Medulla oblongata (tissue), 1 donor: Measurements from ENCODE around the gene ELFN1.

Experiments
- DNase-seq: peaks from one replicate; pipeline ENCODE4 v3.0.0-alpha.2; 2015; ENCODE audit errors: extremely low spot score

ELFN1 gene

DNA sequence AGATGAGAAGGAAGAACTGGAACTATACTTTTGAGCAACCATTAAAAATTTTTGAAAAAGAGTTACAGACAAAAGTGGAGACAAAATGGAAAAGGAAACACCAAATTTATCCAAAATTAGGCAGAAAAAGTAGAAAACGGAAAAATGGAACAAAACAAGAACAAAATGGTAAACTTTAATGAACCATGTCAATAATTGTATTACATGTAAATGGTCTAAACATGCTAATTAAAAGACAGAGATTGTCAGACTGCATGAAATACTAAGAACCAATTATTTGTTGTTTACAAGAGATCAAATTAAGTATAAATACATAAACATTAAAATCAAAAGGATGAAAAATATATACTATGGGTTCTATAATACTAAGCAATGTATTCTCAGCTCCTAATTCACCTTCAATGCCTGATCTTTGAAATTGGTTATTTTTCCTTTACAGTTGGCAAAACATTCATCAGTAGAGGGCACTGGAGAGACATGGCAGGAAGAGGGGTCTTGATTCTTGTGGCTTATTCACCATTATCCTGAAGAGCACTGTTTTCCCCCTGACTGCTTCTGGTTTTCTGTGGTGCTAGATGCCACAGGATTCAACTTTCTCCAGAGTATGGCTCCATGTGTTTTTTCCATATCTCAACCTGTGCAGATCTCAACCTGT lies 124.9 kb downstream of the ELFN1 start:
- no peak for DNase-seq
